NOMO-1 (cell line): Measurements from ENCODE around the gene RFK.

ENCODE experiments used
- DNase-seq, 2 experiments: peaks; one replicate each; lab custom pipeline; 2025; ENCODE audit not compliant: unreplicated experiment in 2 of 2; lab: John Stamatoyannopoulos, UW

Gene RFK

DNA sequence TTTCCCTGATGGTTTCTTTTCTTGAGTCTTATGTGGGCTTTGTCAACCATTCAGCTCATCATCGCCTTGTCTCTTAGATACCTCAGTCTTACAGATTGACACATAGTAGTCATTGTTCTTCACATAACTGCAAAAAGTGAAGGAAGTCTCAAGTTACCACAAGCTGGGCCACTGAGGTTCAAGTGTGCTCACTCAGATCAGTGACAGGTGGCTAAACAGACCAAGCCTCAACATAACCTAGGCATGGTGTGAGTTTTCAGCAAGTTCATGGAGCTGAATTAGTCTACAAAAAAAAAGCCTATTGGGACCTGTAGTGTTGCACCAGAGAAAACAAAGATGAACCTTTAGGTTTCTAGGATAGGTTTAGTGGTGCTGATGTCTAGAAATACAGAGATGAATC, 58.2 kb downstream of the RFK start:
- DNase-seq, result no peak
